ENCODE data around the gene TP73. TPM values are rescaled to one million over a fixed set of nuclear protein-coding genes. Genes with fewer than 3 reads are reported as not detected.

Gene TP73
- total RNA-seq, 1 experiment from 2014 or later: 0.82 TPM

GRCh38 chr1:3695326-3696217 lies 43.3 kb downstream of the TP73 start:
- BruUV-seq (replicated peaks): no TSS peak

GRCh38 chr1:3696689-3697088 lies 44.4 kb downstream of the TP73 start:
- peaks cover 30% of the 10 kb centered on the region for H3K4me1 Mint-ChIP-seq (ENCODE audit: insufficient read depth, unreplicated experiment)
- intact Hi-C loops (cut with micrococcal nuclease): no loop called here
- CTCF ChIA-PET: interaction anchor here (0.7 to 2.7 kb wide), 4 partner anchors 27 to 162 kb away, joined by 3 to 18 read pairs (median 4); no protein-coding TSS in a partner anchor

More at GRCh38 chr1:3695326-3696217, 43.3 kb downstream of the TP73 start:
- no peak overlapping the region for H3K4me3 Mint-ChIP-seq (ENCODE audit: unreplicated experiment)
- peak; percentile 59 for DNase-seq (ENCODE audit: unreplicated experiment)
- no peaks in the 10 kb centered on the region for H3K9me3 Mint-ChIP-seq (ENCODE audit: unreplicated experiment)
- H3K27me3 Mint-ChIP-seq (ENCODE audit: insufficient read depth, unreplicated experiment): no peaks in the 10 kb centered on the region
- peak; percentile 79 for TF ChIP-seq CTCF (IDR thresholded peaks at IDR 0.05; ENCODE audit: unreplicated experiment)
- CTCF ChIA-PET: interaction anchor here (0.6 to 2.7 kb wide), 11 partner anchors 9 to 154 kb away, joined by 3 to 18 read pairs (median 5); no protein-coding TSS in a partner anchor
- no peak overlapping the region for H3K27ac Mint-ChIP-seq (ENCODE audit: low read depth, unreplicated experiment)
- intact Hi-C loops (cut with micrococcal nuclease): loop anchor here (1.0 kb wide), 1 partner anchor 29 kb away; no protein-coding TSS in a partner anchor
- no peaks in the 10 kb centered on the region for H3K36me3 Mint-ChIP-seq (ENCODE audit: insufficient read depth, unreplicated experiment)
- peaks cover 39% of the 10 kb centered on the region for H3K4me1 Mint-ChIP-seq (ENCODE audit: insufficient read depth, unreplicated experiment)
- POLR2A ChIA-PET: interaction anchor here (0.7 to 0.8 kb wide), 2 partner anchors 8 to 163 kb away, joined by 3 read pairs; no protein-coding TSS in a partner anchor

GRCh38 chr1:3697104-3697503 lies 44.8 kb downstream of the TP73 start:
- no peak for TF ChIP-seq CTCF (IDR thresholded peaks at IDR 0.05; ENCODE audit: unreplicated experiment)
- intact Hi-C loops (cut with micrococcal nuclease): no loop called here
- Mint-ChIP-seq H3K9me3 (ENCODE audit: unreplicated experiment) (no peaks in the 10 kb centered on the region), H3K4me3 (ENCODE audit: unreplicated experiment) (no peak overlapping the region), H3K4me1 (ENCODE audit: insufficient read depth, unreplicated experiment) (peaks cover 26% of the 10 kb centered on the region), H3K36me3 (ENCODE audit: insufficient read depth, unreplicated experiment) (no peaks in the 10 kb centered on the region), H3K27ac (ENCODE audit: low read depth, unreplicated experiment) (no peak overlapping the region), H3K27me3 (ENCODE audit: insufficient read depth, unreplicated experiment) (no peaks in the 10 kb centered on the region)
- no peak for DNase-seq (ENCODE audit: unreplicated experiment)
- ChIA-PET CTCF (interaction anchor here (0.6 to 2.7 kb wide), 5 partner anchors 19 to 161 kb away, joined by 3 to 18 read pairs (median 3); no protein-coding TSS in a partner anchor), POLR2A (no interaction called here)
- no TSS peak for BruUV-seq (replicated peaks)

More at GRCh38 chr1:3696689-3697088, 44.4 kb downstream of the TP73 start:
- Mint-ChIP-seq H3K27me3 (ENCODE audit: insufficient read depth, unreplicated experiment) (no peaks in the 10 kb centered on the region), H3K36me3 (ENCODE audit: insufficient read depth, unreplicated experiment) (no peaks in the 10 kb centered on the region), H3K27ac (ENCODE audit: low read depth, unreplicated experiment) (no peak overlapping the region), H3K9me3 (ENCODE audit: unreplicated experiment) (no peaks in the 10 kb centered on the region), H3K4me3 (ENCODE audit: unreplicated experiment) (no peak overlapping the region)
- no TSS peak for BruUV-seq (replicated peaks)
- TF ChIP-seq CTCF (IDR thresholded peaks at IDR 0.05; ENCODE audit: unreplicated experiment): no peak
- POLR2A ChIA-PET: no interaction called here
- no peak for DNase-seq (ENCODE audit: unreplicated experiment)

- ChIA-PET POLR2A (interaction anchor here (0.7 kb wide), 1 partner anchor 18 kb away, joined by 3 read pairs; no protein-coding TSS in a partner anchor), CTCF (interaction anchor here (0.6 to 1.3 kb wide), 3 partner anchors 19 to 68 kb away, joined by 3 read pairs; no protein-coding TSS in a partner anchor)
- H3K4me3 Mint-ChIP-seq (ENCODE audit: unreplicated experiment): no peak overlapping the region
- DNase-seq (ENCODE audit: unreplicated experiment): peak; percentile 56
- intact Hi-C loops (cut with micrococcal nuclease): no loop called here
- no peaks in the 10 kb centered on the region for H3K9me3 Mint-ChIP-seq (ENCODE audit: unreplicated experiment)
- H3K27ac Mint-ChIP-seq (ENCODE audit: low read depth, unreplicated experiment): no peak overlapping the region
- H3K4me1 Mint-ChIP-seq (ENCODE audit: insufficient read depth, unreplicated experiment): peaks cover 26% of the 10 kb centered on the region
- no peaks in the 10 kb centered on the region for H3K36me3 Mint-ChIP-seq (ENCODE audit: insufficient read depth, unreplicated experiment)
- TF ChIP-seq CTCF (IDR thresholded peaks at IDR 0.05; ENCODE audit: unreplicated experiment): no peak
- no TSS peak for BruUV-seq (replicated peaks)
- H3K27me3 Mint-ChIP-seq (ENCODE audit: insufficient read depth, unreplicated experiment): no peaks in the 10 kb centered on the region
Observed at GRCh38 chr1:3697810-3698209, 45.5 kb downstream of the TP73 start.
